HG03521 (cell line): Measurements from ENCODE around the gene DCAF6.

Source experiments
- ATAC-seq: cut with Tn5 transposase; IDR thresholded peaks from one replicate; pipeline ENCODE4 v1.9.1; 2021; ENCODE audit warnings: mild to moderate bottlenecking, moderate library complexity; ENCODE audit not compliant: unreplicated experiment

Gene DCAF6

DNA sequence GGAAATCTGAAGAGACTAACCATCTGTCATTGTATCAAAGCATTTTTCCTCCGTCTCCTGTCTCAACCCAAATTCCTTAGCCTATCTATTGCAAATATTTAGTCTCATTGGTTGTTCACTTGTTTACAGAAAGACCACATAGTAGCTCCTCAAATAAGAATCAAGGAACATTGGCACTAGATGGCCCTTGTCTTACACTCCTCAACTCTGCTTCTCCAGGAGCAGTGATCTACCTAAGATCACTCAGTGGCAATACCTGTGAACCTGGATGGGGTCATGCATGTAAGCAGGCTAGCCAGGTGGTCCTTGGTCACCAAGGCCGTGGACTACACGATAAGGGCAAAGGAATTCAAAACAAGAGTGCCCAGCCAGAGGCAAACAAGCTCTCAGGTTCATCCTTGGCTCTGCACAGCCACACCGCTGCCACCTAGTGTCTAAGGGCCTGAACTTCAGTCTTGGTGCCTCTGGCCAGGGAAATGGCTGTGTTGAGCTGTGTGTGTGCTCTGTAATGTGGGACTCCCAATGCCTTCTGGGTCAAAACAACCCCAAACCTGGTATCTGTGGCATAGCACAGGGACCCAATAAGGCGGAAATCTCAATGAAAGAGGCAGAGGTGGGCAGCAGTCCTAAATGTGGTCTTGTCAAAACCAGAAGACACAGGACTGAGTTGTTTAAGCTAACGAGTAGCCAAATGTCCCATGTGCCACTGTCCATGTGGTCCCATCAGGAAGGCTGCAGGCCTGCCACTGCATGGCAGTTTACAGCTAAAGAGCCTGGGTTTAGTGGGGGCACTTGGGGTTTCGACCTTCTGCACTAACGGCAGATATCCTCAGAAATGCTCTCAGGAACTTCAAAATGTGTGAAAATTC, 145.8 kb downstream of the DCAF6 start:
- ATAC-seq, result peak; percentile 87

- ATAC-seq, result no peak
These were observed 147.2 kb downstream of the DCAF6 start for GRCh38 chr1:168083456-168084325.

DNA sequence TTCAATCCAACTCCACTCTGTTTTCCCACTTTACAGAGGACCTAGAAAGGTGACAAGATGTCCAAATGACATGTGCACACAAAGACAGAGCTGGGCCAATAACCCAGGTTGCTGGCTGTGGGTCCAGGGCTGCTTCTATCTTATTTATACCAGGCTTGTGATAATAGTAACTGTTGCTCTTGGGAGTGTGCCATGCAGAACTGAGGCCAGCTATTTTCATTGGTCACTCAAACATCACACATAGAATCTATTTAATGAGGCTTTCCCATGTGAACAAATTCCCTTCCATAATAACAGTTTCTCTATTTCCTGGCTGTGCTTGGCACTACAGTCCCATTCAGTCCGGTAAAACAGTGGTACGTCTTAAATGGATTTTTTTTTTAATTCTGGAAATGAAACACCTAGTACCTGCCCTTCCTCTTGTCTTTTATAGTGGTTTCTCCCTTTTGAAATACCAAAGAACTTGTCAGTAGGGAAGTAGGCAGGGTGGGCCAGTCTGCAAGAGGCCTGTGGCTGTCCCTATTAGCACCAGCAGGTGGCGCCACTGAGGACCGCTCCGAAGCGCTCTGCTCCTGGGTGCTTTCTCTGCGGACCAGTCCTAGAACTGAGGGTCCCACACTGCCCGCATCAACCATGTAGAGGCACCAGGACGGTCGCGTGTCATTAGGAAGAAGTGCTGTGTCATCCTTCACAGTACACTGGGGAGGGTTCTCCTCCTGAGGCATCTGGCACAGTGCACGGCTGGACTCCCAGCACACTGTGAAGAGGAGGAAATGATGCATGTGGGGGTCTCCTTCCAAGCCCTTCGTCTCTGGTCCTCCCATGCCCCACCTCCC, 148.1 kb downstream of the DCAF6 start:
- ATAC-seq, result no peak

- no peak for ATAC-seq
These were observed 149.0 kb downstream of the DCAF6 start for GRCh38 chr1:168085401-168085872.

GRCh38 chr1:168086438-168086837, 150.0 kb downstream of the DCAF6 start:
- no peak for ATAC-seq

GRCh38 chr1:168087696-168088095, 151.2 kb downstream of the DCAF6 start:
- no peak for ATAC-seq

- no peak for ATAC-seq
These were observed 152.2 kb downstream of the DCAF6 start for GRCh38 chr1:168088511-168089325.

- ATAC-seq, result no peak
These were observed 153.0 kb downstream of the DCAF6 start for GRCh38 chr1:168089326-168089978.

DNA sequence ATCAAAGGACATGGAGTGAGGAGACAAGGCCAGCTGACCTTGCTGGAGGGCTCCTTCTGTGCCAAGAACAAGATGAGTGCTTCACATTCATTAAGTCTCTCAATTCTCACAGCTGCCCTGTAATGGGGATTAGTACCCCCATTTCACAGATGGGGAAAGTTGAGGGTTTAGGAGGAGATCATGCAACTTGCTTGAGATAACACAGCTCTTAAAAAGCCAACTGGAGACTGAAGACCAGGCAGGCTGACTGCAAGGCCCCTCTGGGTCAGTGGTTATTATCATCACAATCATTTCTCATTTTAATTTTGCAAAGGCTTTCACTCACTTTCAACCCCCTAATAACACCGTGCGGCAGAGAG, 153.5 kb downstream of the DCAF6 start:
- ATAC-seq, result no peak

DNA sequence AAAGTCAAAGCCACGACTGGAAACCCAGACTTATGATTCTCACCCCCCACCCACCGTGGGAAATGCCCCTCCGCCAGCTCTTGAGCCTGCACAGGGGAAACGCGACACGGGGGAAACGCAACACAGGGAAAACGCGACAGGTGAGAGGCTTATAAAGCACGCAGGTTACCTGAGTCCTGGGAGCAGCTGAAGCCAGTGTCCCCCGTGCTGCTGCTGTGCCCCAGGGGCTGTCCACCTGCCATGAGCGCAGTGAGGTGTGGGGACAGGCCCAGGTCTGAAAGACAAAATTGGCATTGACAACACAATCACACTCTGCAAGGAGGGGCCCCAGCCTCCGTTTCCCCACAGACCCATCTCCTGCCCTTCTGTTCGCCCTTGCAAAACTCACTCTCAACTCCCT, 153.9 kb downstream of the DCAF6 start:
- no peak for ATAC-seq

DNA sequence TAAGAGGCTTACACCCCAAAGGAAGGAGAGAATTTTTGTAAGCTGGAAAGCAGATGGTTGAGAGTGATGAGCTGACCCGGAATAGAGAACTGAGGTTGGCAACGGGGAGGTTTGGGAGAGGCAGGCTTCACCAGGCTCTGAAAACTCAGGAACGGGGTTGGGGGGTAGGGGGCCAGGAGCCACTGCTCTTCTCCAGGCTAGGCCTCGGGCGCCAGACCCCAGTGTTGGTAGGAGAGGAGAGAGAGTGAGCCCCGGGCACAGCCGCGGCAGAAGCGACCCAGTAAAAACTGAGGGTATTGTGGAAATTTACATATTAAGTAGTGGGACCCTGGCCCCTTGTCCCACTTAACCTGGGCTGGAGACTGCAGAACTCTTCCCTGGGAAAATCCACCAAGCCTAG, 154.6 kb downstream of the DCAF6 start:
- no peak for ATAC-seq

- ATAC-seq, result no peak
These were observed 155.5 kb downstream of the DCAF6 start for GRCh38 chr1:168091720-168092550.

- no peak for ATAC-seq
These were observed 156.3 kb downstream of the DCAF6 start for GRCh38 chr1:168092566-168093355.

- no peak for ATAC-seq
These were observed 157.1 kb downstream of the DCAF6 start for GRCh38 chr1:168093616-168094015.

DNA sequence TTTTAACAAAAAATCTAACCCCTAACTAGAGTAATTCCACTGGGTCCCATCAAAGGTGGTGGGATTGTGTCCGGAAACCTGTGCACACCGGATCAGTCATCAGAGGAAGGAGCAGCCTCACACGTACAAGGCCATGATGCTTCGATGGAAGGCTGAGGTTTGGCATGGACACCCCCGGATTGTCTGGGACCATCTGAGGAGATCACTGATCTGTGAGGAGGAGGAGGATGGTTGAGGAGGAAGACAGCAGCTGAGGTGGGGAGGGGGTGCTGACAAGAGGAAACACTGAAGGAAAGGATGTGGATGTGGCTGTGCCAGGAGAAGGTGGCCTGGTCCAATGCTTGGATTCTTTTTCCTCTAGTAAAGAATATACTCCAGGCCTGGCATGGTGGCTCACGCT, 159.0 kb downstream of the DCAF6 start:
- ATAC-seq, result no peak

DNA sequence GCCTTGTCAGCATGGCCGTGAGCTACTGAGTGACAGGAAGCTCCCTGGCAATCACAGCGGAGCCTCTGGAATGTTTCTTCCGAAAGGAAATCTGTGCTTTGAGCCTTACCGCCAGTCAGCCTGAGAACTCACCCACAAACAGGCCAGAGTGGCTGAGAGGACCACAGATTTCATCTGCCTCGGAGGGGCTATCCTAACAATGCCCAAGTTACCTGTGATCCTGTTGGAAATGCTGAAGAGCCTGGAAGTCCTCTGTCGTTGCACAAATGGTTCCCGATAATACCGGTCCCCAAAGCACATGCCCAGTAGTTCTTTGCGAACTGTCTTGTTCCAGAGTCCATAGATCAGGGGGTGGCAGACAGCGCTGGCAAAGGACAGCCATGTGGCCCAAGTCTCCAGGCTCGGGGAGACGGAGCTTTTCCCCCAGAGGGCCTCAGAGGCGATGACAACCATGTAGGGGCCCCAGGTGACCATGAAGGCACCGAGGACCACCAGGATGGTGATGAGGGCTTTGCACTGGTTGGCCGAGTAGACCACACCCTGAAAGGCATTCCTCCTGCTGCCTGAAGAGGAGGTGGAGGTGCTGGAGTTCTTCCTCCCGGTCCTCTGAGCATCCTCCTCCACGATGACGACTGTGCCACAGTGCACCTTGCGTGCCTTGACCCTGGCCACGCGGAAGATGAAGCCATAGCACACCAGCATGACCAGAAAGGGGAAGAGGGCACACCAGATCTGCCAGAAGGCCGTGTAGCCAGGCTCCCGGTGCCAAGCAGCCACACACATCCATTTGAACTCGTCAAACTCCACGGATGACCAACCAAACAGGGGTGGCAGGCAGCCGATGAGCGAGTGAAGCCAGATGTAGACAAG, 160.0 kb downstream of the DCAF6 start:
- no peak for ATAC-seq

GRCh38 chr1:168097921-168098528, 161.5 kb downstream of the DCAF6 start:
- no peak for ATAC-seq
